HepG2 (cell line): Measurements from ENCODE around the gene XAB2. TPM values are rescaled to one million over a fixed set of nuclear protein-coding genes. Genes with fewer than 3 reads are reported as not detected.
A peak's percentile ranks its signal among the peaks of the same experiment; 100 is the strongest.

Source experiments
- ATAC-seq: fragments of 200-7000 bp; cut with Tn5 transposase; 3 replicates; pipeline ENCODE4 v1.9.1; 2020; ENCODE audit warnings: mild to moderate bottlenecking, moderate library complexity
- BruUV-seq: library from RNA; stranded (reverse); fragments of 400-500 nt; replicated peaks from 2 replicates; lab custom pipeline; 2021; lab: Mats Ljungman, UMichigan
- CTCF ChIA-PET: fragments of 300-600 bp; formaldehyde crosslinking; extraction: SDS; loops from one replicate; lab custom pipeline; 2021; ENCODE audit warnings: low total read pairs, inconsistent platforms, low intra/inter-chr PET ratio; lab: Yijun Ruan, JAX
- POLR2A ChIA-PET: fragments of 350-600 bp; sonication (Branson Sonifier 250); formaldehyde crosslinking; loops from one replicate; lab custom pipeline; 2020; ENCODE audit warnings: antibody characterized with exemption, inconsistent platforms; lab: Yijun Ruan, JAX
- DNase-seq: peaks from one replicate; pipeline ENCODE4 v3.0.0-alpha.2; 2015; ENCODE audit warnings: low spot score
- FAIRE-seq: peaks from 3 replicates; lab custom pipeline; 2011; peaks lifted over from hg19 to GRCh38; lab: Jason Lieb, UNC
- H2AFZ ChIP-seq: one replicate; pipeline ENCODE4 v1.6.1; 2011; ENCODE audit warnings: low read length, inconsistent platforms
- H3K27ac ChIP-seq: fragments of 300-600 bp; 3 replicates; pipeline ENCODE4 v1.8.0; 2011; ENCODE audit warnings: mixed run types, mild to moderate bottlenecking, mixed read lengths, low read length, inconsistent platforms; ENCODE audit not compliant: insufficient read depth; ENCODE audit errors: extremely low read length
- H3K27me3 ChIP-seq, 2 experiments: fragments of 200-600 bp in 1 of 2; 2 replicates in 1 of 2; 3 replicates in 1 of 2; pipeline versions ENCODE4 v1.6.0 to v1.8.0; 2011; ENCODE audit warnings: low read length in 2 of 2, mild to moderate bottlenecking in 2 of 2, moderate library complexity in 2 of 2, inconsistent platforms in 1 of 2; ENCODE audit not compliant: insufficient read depth in 2 of 2, control insufficient read depth in 1 of 2
- H3K36me3 ChIP-seq, 2 experiments: fragments of 200-600 bp in 1 of 2; replicated peaks in 1 of 2; 2 replicates in 1 of 2; 3 replicates in 1 of 2; pipeline versions ENCODE4 v1.5.1 to v1.8.0; 2011; ENCODE audit warnings: low read length in 2 of 2, inconsistent platforms in 1 of 2; ENCODE audit not compliant: insufficient read depth in 2 of 2, control insufficient read depth in 1 of 2
- H3K4me1 ChIP-seq: 2 replicates; pipeline ENCODE4 v1.5.1; 2012; ENCODE audit warnings: low read length, inconsistent platforms; ENCODE audit not compliant: insufficient read depth
- H3K4me2 ChIP-seq: 2 replicates; pipeline ENCODE4 v1.6.0; 2011; ENCODE audit warnings: low read depth, low read length, inconsistent platforms
- H3K4me3 ChIP-seq, 3 experiments: fragments of 200-600 bp in 1 of 3; sonication (generic), shearing (Covaris generic) in 1 of 3; replicated peaks in 1 of 3; 2 replicates each; pipeline ENCODE4 v1.5.1; 2011 to 2016; ENCODE audit warnings: low read length in 3 of 3, inconsistent platforms in 2 of 3, low read depth in 2 of 3, mild to moderate bottlenecking in 2 of 3, control low read depth in 1 of 3, mixed read lengths in 1 of 3; ENCODE audit not compliant: insufficient read depth in 1 of 3
- H3K79me2 ChIP-seq: one replicate; pipeline ENCODE4 v1.6.1; 2011; ENCODE audit warnings: low read length, inconsistent platforms; ENCODE audit not compliant: insufficient read depth
- H3K9ac ChIP-seq: 2 replicates; pipeline ENCODE4 v1.6.0; 2011; ENCODE audit warnings: mild to moderate bottlenecking, low read depth, low read length, inconsistent platforms; ENCODE audit not compliant: insufficient read depth
- H3K9me3 ChIP-seq: 2 replicates; pipeline ENCODE4 v1.5.1; 2012; ENCODE audit warnings: mild to moderate bottlenecking, low read length
- H4K20me1 ChIP-seq: 2 replicates; pipeline ENCODE4 v1.6.0; 2011; ENCODE audit warnings: inconsistent platforms, mild to moderate bottlenecking, low read length, moderate library complexity; ENCODE audit not compliant: insufficient read depth
- AGO2 ChIP-seq: fragments of 200-400 bp; formaldehyde crosslinking; optimal IDR thresholded peaks from 2 replicates; pipeline ENCODE3; 2017; ENCODE audit warnings: mild to moderate bottlenecking, low read depth, low read length, moderate library complexity
- HBP1 ChIP-seq: IDR thresholded peaks from 2 replicates; pipeline ENCODE4 v1.6.1; 2016; ENCODE audit warnings: low read depth, control low read depth
- POLR2A ChIP-seq, 2 experiments: IDR thresholded peaks; 2 replicates each; pipeline ENCODE4 v1.6.1; 2011; ENCODE audit warnings: low read depth in 2 of 2, low read length in 2 of 2, mild to moderate bottlenecking in 1 of 2, moderate library complexity in 1 of 2; ENCODE audit not compliant: insufficient read depth in 1 of 2
- WGBS: methylation state at CpG from one replicate; pipeline ENCODE4 v1.1.6; 2017; ENCODE audit warnings: low lambda C conversion rate; 5-methylcytosine and 5-hydroxymethylcytosine counted together
- in situ Hi-C: cut with HindIII; loops from 2 replicates; pipeline ENCODE4 v1.10.0; 2017; ENCODE audit warnings: low pct_unique_long_range_greater_than_20kb; ENCODE audit not compliant: extremely low pct_ligation_motif_present
- intact Hi-C: fragments of 100-400 bp; cut with micrococcal nuclease; formaldehyde crosslinking; loops from one replicate; pipeline ENCODE4 v1.10.0; 2022; ENCODE audit not compliant: unreplicated experiment
- polyA plus RNA-seq, 8 experiments: library from polyadenylated mRNA; depleted of rRNA in 3 of 8; stranded (reverse) in 7 of 8; unstranded in 1 of 8; fragments of >200 nt; fragmentation: Illumina TruSeq in 4 of 8; extraction: Trizol in 4 of 8; gene quantifications; 2 replicates each; pipeline versions ENCODE4 v1.2.1 to v1.2.3, GENCODE V29; 2011 to 2016; ENCODE audit warnings: low read depth in 4 of 8, missing spikeins in 1 of 8, mixed read lengths in 1 of 8; ENCODE audit not compliant: insufficient read depth in 1 of 8
- total RNA-seq, 5 experiments: library from RNA; depleted of rRNA; stranded (reverse); fragments of >200 nt; fragmentation: Illumina TruSeq; extraction: Trizol; gene quantifications; 2 replicates each; pipeline ENCODE4 v1.2.3, GENCODE V29; 2016; ENCODE audit warnings: low read depth in 1 of 5
- TF ChIP-seq, protein P1 (sequence below), 2 experiments: IDR thresholded peaks; 2 replicates each; pipeline ENCODE4 v1.6.1; 2011 to 2012; ENCODE audit warnings: low read length in 2 of 2, borderline replicate concordance in 1 of 2, low read depth in 1 of 2, mild to moderate bottlenecking in 1 of 2, moderate library complexity in 1 of 2

The XAB2 gene
- total and polyA plus RNA-seq, 2 of the 13 experiments (the other 11 are each of a cell fraction or from before 2014, with no cell fraction given): 6.2 to 23.9 TPM

DNA sequence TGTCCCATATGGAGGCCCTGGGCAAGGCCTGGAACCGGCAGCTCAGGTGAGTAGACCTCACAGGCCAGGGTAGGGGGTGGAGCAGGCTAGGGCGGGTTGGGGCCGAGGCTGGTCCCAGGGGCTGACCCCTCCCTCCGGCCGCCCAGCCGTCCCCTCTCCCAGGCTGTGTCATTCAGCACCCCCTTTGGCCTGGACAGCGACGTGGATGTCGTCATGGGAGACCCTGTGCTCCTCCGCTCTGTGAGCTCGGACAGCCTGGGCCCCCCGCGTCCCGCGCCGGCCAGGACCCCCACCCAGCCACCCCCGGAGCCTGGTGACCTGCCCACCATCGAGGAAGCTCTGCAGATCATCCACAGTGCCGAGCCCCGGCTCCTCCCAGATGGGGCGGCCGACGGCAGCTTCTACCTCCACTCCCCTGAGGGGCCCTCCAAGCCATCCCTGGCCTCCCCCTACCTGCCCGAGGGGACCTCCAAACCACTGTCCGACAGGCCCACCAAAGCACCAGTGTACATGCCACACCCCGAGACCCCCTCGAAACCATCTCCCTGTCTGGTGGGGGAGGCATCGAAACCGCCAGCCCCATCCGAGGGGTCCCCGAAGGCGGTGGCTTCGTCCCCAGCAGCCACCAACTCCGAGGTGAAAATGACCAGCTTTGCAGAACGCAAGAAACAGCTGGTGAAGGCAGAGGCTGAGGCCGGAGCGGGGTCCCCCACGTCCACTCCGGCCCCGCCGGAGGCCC, 17.6 kb downstream of the XAB2 start:
- no peak overlapping the region for H3K9ac ChIP-seq
- TF ChIP-seq POLR2A (IDR thresholded peaks at IDR 0.05; ENCODE audit: insufficient read depth in 1 of 2, low read depth in 2 of 2, low read length in 2 of 2): 0 out of 4 replicates have a peak, but pooled peaks of 1 of the 2 experiments have one; percentile 7
- TF ChIP-seq HBP1 (CRISPR knock-in tag): no peak
- peak; percentile 74 for TF ChIP-seq AGO2
- TF ChIP-seq, protein P1, sequence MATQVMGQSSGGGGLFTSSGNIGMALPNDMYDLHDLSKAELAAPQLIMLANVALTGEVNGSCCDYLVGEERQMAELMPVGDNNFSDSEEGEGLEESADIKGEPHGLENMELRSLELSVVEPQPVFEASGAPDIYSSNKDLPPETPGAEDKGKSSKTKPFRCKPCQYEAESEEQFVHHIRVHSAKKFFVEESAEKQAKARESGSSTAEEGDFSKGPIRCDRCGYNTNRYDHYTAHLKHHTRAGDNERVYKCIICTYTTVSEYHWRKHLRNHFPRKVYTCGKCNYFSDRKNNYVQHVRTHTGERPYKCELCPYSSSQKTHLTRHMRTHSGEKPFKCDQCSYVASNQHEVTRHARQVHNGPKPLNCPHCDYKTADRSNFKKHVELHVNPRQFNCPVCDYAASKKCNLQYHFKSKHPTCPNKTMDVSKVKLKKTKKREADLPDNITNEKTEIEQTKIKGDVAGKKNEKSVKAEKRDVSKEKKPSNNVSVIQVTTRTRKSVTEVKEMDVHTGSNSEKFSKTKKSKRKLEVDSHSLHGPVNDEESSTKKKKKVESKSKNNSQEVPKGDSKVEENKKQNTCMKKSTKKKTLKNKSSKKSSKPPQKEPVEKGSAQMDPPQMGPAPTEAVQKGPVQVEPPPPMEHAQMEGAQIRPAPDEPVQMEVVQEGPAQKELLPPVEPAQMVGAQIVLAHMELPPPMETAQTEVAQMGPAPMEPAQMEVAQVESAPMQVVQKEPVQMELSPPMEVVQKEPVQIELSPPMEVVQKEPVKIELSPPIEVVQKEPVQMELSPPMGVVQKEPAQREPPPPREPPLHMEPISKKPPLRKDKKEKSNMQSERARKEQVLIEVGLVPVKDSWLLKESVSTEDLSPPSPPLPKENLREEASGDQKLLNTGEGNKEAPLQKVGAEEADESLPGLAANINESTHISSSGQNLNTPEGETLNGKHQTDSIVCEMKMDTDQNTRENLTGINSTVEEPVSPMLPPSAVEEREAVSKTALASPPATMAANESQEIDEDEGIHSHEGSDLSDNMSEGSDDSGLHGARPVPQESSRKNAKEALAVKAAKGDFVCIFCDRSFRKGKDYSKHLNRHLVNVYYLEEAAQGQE (IDR thresholded peaks at IDR 0.05; ENCODE audit: borderline replicate concordance in 1 of 2, low read depth in 1 of 2, low read length in 2 of 2): peak; percentile 48 to 78
- no peaks in the 10 kb centered on the region for H3K4me1 ChIP-seq
- peaks cover 41 to 53% of the 10 kb centered on the region in 2 experiments for H3K36me3 ChIP-seq
- over 99% methylated on average over 23 of the region's 41 CpGs for whole genome bisulfite sequencing
- CTCF ChIA-PET: no interaction called here
- H3K4me3 ChIP-seq: no peak overlapping the region
- no peaks in the 10 kb centered on the region for H3K9me3 ChIP-seq
- POLR2A ChIA-PET: no interaction called here
- H4K20me1 ChIP-seq: peaks cover 5% of the 10 kb centered on the region; the same call in 1 of the 2 replicates
- intact Hi-C loops (no loop called here), in situ Hi-C loops (no loop called here)
- DNase-seq: no peak
- no peak for FAIRE-seq
- H3K79me2 ChIP-seq: no peaks in the 10 kb centered on the region
- peak; percentile 11; the same call in 2 of the 3 replicates for ATAC-seq
- no TSS peak for BruUV-seq
- no peak overlapping the region for H3K4me2 ChIP-seq
- no peak overlapping the region for H3K27ac ChIP-seq
- no peaks in the 10 kb centered on the region for H3K27me3 ChIP-seq
- H2AFZ ChIP-seq: no peak overlapping the region
